ENCODE data around the gene STAG1.

GRCh38 chr3:136664771-136665170, 87.4 kb downstream of the STAG1 start:
- TF ChIP-seq, protein P1, sequence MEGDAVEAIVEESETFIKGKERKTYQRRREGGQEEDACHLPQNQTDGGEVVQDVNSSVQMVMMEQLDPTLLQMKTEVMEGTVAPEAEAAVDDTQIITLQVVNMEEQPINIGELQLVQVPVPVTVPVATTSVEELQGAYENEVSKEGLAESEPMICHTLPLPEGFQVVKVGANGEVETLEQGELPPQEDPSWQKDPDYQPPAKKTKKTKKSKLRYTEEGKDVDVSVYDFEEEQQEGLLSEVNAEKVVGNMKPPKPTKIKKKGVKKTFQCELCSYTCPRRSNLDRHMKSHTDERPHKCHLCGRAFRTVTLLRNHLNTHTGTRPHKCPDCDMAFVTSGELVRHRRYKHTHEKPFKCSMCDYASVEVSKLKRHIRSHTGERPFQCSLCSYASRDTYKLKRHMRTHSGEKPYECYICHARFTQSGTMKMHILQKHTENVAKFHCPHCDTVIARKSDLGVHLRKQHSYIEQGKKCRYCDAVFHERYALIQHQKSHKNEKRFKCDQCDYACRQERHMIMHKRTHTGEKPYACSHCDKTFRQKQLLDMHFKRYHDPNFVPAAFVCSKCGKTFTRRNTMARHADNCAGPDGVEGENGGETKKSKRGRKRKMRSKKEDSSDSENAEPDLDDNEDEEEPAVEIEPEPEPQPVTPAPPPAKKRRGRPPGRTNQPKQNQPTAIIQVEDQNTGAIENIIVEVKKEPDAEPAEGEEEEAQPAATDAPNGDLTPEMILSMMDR (IDR thresholded peaks at IDR 0.05; ENCODE audit: insufficient read depth, low read depth, low read length), result no peak
- no peak for TF ChIP-seq EZH2 (IDR thresholded peaks at IDR 0.05; ENCODE audit: insufficient read depth, low read length)

Data from astrocyte (in vitro differentiated cells and primary cell).